Fibroblast of peridontal ligament (primary cell): ENCODE results near the gene IL1RAPL1.

Source experiments
- DNase-seq: peaks from one replicate; pipeline ENCODE4 v3.0.0-alpha.2; 2010; ENCODE audit errors: extremely low read depth

The IL1RAPL1 gene

DNA sequence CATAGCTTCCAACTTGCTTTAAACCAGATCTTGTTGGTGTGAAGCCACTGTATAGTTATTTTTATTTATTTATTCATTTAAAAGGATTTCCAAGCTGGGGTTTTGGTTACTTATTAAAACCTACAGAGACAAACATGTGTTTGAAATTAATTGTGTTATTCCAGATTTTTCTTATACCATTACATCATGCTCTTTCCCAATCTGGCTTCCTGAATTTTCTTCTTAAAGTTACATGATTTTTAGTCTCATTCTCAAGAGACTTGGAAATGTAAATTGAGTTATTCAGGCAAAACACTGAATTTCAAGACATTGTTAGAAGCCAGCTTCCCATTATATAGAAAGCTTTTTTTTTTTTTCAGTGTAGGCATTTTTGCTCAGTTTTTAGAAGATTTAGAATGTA is 381.9 kb downstream of the IL1RAPL1 start:
- DNase-seq, result peak; percentile 34

GRCh38 chrX:28979877-28980276 is 392.6 kb downstream of the IL1RAPL1 start:
- no peak for DNase-seq

- no peak for DNase-seq
Observed at GRCh38 chrX:28981952-28982351, 394.7 kb downstream of the IL1RAPL1 start.

GRCh38 chrX:28988246-28988645 is 401.0 kb downstream of the IL1RAPL1 start:
- no peak for DNase-seq

- peak; percentile 13 for DNase-seq
Observed at GRCh38 chrX:28997706-28998463, 410.6 kb downstream of the IL1RAPL1 start.

DNA sequence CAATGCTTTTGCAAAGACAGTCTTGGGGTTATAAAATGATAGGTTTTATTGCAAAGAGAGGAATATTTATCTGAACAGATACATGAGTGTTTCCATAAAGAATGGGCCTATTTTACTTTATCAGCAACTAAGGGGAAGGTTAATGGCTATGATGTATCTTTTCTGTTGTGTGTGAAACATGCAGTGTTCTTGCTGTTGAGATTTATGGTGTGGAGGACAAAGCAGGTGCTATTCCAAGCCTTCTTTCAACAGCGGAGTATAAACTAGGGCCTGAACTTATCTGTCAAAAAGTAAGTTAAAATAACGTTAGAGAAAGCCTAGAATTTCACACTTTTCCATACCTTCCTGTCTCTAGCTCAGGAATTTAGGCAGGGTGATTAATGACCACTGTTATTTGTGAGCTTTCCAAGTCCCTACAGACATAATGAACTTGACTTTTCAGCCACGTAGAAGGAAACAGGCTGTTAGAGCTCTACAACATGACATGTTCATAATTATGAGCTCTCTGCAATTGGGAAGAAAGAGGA is 411.4 kb downstream of the IL1RAPL1 start:
- no peak for DNase-seq

DNA sequence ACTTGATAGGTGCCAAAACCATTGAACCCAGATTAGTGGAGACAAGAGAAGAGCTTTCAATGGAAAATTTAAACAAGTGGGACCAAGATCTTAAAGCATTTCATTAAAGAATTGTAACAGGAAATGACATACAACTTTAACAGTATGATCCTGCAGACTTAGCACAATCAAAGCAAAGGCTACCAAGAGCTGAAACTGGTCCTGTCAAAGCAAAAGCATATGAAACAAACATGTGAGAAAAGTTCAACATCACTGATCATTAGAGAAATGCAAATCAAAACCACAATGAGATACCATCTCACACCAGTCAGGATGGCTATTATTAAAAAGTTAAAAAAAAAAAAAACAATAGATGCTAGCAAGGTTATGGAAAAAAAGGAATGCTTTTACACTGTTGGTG is 425.6 kb downstream of the IL1RAPL1 start:
- DNase-seq, result no peak

GRCh38 chrX:29023207-29023606 is 436.0 kb downstream of the IL1RAPL1 start:
- DNase-seq, result no peak

DNA sequence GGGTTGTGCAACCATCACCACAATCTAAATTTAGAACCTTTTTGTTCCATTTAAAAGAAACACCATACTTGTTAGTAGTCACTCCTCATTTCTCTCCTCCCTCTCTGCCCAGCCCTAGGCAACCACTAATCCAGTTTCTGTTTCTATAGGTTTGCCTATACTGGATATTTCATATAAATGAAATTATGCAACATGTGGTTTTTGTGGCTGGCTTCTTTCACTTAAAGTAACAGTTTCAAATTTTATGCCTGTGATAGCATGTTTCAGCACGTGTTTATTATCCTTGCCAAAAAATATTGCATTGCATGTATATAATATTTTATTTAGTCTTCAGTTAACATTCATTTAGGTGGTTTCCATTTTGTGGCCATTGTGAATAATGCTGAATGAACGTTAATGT is 437.6 kb downstream of the IL1RAPL1 start:
- peak; percentile 4 for DNase-seq

GRCh38 chrX:29039501-29039900 is 452.3 kb downstream of the IL1RAPL1 start:
- DNase-seq, result no peak

DNA sequence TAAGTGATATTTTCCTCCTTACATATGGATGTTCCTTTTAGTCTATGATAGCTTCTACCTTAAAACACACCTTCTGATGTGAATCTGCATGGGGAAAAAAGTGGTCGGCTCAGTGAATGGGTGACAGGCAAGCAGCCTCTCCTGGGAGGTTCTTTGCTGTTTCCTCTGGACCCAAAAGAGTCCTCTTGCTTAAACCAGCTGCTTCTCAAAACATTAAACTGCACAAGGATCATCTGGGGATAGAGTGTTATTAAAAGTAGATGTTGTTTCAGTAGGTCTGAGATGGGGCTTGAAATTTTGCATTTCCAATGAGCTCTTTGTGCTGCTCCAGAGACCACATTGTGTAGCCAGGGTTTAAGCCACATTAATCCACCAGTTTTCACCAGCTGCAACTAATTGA is 452.9 kb downstream of the IL1RAPL1 start:
- no peak for DNase-seq

DNA sequence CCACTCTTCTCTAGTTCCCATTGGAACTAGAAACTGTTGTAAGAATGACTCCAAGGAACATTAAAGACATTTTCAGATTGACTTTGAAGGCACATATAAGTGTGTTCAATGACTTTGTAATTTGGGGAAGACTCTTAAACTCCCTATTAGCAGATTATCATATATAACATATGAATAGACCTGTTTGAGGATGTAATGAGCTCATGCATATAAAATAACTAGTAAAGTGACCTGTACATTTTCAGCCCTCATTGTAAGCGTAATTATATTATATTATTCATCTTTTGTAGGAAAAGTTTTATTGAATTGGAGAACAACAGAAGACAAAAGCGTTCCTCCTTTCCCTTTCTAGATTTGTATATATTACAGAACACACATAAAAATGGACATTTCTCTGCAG is 455.1 kb downstream of the IL1RAPL1 start:
- DNase-seq, result no peak

DNA sequence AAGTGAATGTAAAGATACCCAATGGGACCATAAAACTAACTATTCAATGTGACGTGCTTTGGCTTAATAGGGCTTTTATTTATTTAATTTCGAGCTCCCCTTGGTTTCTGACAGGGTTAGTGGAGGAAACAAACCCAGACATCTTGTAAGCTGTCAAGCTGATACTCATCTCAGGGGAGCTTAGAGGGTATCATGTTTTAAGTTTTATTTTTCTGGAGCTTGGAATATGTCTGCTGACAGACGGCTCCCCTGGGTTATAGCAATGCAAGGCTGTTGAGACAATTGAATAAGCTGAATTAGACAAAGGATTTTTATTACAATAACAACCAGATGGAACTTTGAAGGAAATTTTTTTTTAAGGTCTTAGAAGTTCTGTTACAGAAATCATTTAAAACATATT is 456.5 kb downstream of the IL1RAPL1 start:
- DNase-seq, result no peak

DNA sequence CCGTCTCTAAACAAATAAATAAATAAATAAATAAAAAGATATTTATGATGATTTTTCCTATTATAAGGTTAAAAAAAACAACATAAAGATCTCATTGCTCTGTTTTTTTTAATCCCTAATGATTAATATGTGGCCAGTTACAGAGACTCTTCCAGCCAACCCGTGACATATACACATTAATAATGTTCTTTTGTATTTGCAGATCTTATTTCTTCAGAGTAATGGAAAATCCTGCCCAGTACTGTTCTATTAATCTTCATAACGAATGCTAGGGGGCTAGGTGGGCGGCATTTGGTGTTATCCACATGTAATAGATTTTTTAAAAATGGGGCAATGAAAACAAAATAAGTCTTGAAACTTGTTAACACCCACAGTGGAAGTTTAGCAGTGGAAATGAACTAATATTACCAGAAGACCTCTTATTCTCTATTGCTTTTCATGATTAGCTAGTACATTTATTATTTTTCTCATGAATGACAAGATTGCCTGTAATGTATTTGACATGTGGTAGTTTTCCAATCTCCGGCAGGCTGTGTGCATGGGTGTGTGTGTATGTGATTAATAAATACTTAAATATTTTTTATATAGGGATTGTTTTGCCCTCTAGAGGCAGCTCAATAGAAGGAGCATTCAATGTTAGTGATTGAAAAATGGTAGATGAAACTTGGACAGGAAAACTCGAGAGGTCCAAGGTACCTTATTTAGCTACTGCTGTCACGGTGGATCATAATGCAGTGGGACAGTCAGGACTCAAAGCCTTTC is 457.4 kb downstream of the IL1RAPL1 start:
- no peak for DNase-seq

DNA sequence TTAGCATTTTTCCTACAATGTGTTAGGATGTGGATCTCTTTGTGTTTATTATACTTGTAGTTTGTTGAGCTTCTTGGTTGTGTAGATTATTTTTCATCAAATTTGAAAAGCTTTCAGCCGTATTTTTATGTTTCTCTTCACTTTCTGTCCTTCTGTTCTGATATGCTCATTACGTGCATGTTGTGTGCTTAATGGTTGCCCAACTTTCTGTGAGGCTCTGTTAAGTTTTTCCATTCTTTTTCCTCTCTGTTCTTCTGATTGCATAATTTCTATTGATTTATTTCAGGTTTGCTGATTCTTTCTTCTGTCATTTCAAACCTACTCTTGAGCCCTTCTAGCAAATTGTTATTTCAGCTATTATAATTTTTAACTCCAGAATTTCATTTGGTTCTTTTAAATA is 478.2 kb downstream of the IL1RAPL1 start:
- DNase-seq, result no peak

DNA sequence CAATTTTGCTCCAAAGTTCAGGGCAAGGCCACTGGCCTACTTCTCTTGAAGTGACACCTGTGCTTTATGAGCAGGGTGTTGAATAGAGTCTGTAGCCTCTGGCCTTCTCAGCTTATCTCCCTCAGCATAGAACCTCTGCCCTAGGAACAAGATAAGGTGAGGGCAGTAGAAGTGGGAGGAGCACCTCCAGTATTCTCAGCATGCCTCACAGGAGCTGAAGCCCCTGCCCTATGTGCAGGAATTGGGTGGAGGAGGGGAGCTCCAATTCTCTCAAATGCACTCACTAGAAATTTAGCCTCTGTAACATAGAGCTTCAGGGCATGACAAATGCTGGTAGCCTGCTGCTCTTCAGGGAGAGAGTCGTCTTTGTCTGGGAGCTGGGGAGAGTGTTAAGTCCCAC is 479.3 kb downstream of the IL1RAPL1 start:
- DNase-seq, result no peak

GRCh38 chrX:29067351-29067750 is 480.1 kb downstream of the IL1RAPL1 start:
- peak; percentile 1 for DNase-seq

DNA sequence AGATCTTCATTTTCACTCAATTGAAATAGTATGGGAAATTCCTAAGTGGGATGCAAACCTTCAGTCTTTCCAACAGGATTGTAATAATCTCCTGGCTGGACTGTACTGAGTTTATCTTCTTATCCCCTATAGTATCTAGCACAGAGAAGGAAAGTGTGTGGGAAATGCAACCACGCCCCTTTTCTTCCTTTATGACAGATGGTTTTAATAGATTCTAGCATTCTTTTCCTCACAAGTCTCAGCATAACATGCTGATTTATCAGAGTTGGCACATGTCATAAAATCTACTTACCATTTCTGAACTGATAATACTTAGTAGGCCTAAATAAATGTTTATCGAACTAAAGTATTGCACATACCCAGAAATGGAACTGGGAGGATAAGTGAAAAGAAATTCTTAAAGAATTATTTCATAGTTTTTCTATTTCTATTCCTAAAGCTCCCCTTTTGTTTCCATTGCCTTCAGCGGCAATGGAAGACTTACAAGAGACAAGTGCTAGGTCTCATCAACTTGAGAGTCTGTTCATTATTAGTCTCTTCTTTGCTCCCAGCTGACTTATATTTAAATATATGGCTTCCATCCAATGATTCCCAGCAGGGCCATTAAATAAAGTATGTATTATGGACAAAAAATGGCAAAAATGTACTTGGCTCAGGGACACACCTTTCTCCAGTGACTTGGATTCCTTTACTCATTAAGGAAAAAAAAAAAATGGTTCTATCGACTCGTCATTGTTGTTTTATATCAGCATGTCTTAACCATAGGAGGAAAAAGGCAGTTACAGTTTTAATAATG is 484.5 kb downstream of the IL1RAPL1 start:
- peak; percentile 53 for DNase-seq

DNA sequence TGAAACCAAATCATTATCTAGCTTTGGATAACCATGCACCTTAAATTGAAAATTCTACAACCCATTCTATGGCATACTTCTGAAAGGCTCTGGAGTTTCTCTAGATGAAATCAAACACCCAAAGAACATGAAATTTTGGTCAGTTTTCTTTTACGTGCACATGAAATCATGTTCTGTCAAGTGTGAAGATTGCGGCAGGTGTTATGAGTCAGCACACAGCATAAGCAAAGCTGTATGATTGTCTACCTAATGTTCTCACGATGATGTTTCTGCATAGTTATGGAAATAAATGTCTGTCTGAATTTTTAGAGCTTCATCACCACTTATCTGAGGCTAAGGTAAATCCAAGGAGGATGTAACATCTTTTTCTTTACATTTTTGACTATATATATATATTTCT is 495.3 kb downstream of the IL1RAPL1 start:
- DNase-seq, result no peak

GRCh38 chrX:29083823-29084222 is 496.6 kb downstream of the IL1RAPL1 start:
- DNase-seq, result no peak

DNA sequence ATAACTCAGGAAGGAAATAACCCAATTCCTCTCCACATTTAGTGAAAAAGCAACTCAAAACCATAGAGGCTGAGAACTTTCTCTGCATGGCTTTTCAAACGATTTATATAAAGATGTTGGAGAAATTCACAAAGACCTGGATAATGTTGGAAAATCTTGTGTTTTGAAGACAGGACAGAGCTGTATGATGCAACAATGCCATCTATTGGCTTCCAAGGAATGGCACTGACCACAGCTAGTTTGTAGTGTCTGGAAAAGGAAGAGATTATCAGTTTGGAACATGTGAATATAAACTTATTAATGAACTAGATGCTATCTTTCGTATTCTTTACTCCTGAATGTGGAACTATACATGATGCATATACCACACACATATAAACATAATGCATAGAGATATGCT is 503.6 kb downstream of the IL1RAPL1 start:
- DNase-seq, result peak; percentile 34

DNA sequence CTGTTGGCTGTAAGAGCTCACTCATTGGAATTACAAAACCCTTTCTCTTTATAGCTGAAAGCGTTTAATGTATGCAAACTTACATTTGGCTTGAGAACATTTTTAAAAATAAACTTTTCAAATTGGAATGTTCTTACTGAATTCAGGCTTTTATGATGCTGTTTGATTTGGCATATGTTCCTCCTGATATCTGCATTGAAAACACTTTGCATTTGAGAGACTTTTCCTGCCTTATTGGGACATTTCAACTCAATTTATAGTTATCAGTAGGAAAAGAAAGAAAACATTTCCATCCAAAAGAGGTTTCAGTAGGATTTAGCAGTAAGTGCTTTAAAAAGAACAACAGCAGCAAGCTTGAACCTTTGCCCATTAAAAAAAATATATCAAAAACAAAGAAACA is 520.0 kb downstream of the IL1RAPL1 start:
- no peak for DNase-seq
